Tibial nerve (tissue), 4 donors: ENCODE measurements around the gene TRPV6. TPM values are rescaled to one million over a fixed set of nuclear protein-coding genes. Genes with fewer than 3 reads are reported as not detected.

Experiments
- DNase-seq, 2 donors: peaks; one replicate each; pipeline ENCODE4 v3.0.0-alpha.2; 2019; ENCODE audit warnings: low spot score in 2 of 2
- H3K27ac ChIP-seq, 4 donors: fragments of 200-600 bp; sonication (generic) in 3 of 4; one replicate each; pipeline ENCODE4 v1.5.1; 2017 to 2019; ENCODE audit warnings: mild to moderate bottlenecking in 1 of 4
- H3K27me3 ChIP-seq, 2 donors: fragments of 200-600 bp; sonication (generic) in 1 of 2; one replicate each; pipeline versions ENCODE4 v1.5.1 to v1.6.0; 2017 to 2019
- H3K36me3 ChIP-seq, 3 donors: fragments of 200-600 bp; sonication (generic); one replicate each; pipeline ENCODE4 v1.5.1; 2018 to 2019
- H3K4me1 ChIP-seq, 4 donors: fragments of 200-600 bp; sonication (generic) in 3 of 4; one replicate each; pipeline ENCODE4 v1.5.1; 2017 to 2019
- H3K4me3 ChIP-seq, 4 donors: fragments of 200-600 bp; sonication (generic) in 3 of 4; one replicate each; pipeline ENCODE4 v1.5.1; 2017 to 2019; ENCODE audit warnings: mild to moderate bottlenecking in 1 of 4, moderate library complexity in 1 of 4
- H3K9me3 ChIP-seq, 4 donors: fragments of 200-600 bp; sonication (generic) in 3 of 4; one replicate each; pipeline ENCODE4 v1.5.1; 2017 to 2019
- EP300 ChIP-seq, 2 donors: sonication (generic); formaldehyde crosslinking; IDR thresholded peaks; one replicate each; pipeline ENCODE4 v1.6.1; 2017; ENCODE audit warnings: antibody characterized with exemption in 2 of 2, mild to moderate bottlenecking in 1 of 2
- POLR2A ChIP-seq, 2 donors: fragments of 450-650 bp; IDR thresholded peaks; one replicate each; pipeline ENCODE4 v1.6.1; 2017; ENCODE audit warnings: antibody characterized with exemption in 2 of 2, mild to moderate bottlenecking in 2 of 2, moderate library complexity in 2 of 2
- WGBS, 2 donors: methylation state at CpG; one replicate each; pipeline ENCODE4 v1.1.5; 2018; 5-methylcytosine and 5-hydroxymethylcytosine counted together
- total RNA-seq, 4 donors: library from RNA; depleted of rRNA; stranded (reverse); fragments of >200 nt; gene quantifications; one replicate each; pipeline ENCODE4 v1.1.0, GENCODE V29; 2016
- TF ChIP-seq, protein P1 (sequence below), 5 experiments: fragments of 200-600 bp in 3 of 5; fragments of 450-650 bp in 2 of 5; sonication (generic) in 3 of 5; IDR thresholded peaks; one replicate each; pipeline ENCODE4 v1.5.1; 2016 to 2019; ENCODE audit warnings: antibody characterized with exemption in 5 of 5, mild to moderate bottlenecking in 3 of 5, moderate library complexity in 2 of 5

The TRPV6 gene
- under 1 TPM in 3 of 4 donors, not detected in 1; under 0.01 to 0.78 (median under 0.01) TPM for total RNA-seq

GRCh38 chr7:142885311-142886230 lies at the start of gene TRPV6:
Gene TRPV6 (minus strand): TSS chr7:142885745.
- TF ChIP-seq, protein P1, sequence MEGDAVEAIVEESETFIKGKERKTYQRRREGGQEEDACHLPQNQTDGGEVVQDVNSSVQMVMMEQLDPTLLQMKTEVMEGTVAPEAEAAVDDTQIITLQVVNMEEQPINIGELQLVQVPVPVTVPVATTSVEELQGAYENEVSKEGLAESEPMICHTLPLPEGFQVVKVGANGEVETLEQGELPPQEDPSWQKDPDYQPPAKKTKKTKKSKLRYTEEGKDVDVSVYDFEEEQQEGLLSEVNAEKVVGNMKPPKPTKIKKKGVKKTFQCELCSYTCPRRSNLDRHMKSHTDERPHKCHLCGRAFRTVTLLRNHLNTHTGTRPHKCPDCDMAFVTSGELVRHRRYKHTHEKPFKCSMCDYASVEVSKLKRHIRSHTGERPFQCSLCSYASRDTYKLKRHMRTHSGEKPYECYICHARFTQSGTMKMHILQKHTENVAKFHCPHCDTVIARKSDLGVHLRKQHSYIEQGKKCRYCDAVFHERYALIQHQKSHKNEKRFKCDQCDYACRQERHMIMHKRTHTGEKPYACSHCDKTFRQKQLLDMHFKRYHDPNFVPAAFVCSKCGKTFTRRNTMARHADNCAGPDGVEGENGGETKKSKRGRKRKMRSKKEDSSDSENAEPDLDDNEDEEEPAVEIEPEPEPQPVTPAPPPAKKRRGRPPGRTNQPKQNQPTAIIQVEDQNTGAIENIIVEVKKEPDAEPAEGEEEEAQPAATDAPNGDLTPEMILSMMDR (IDR thresholded peaks at IDR 0.05), result no peak
- H3K4me3 ChIP-seq, result no peak within 1 kb of the TSS
- 66 to 71% methylated on average over 13 of the region's 16 CpGs for WGBS, 2 donors
- H3K4me1 ChIP-seq, result no peaks in the 10 kb centered on the region
- peaks cover 0 to 13% of the 10 kb centered on the region in 2 donors for H3K27me3 ChIP-seq
- H3K27ac ChIP-seq, result no peak within 1 kb of the TSS
- H3K9me3 ChIP-seq, result no peaks in the 10 kb centered on the region
- DNase-seq, result no peak
- no peaks in the 10 kb centered on the region for H3K36me3 ChIP-seq

DNA sequence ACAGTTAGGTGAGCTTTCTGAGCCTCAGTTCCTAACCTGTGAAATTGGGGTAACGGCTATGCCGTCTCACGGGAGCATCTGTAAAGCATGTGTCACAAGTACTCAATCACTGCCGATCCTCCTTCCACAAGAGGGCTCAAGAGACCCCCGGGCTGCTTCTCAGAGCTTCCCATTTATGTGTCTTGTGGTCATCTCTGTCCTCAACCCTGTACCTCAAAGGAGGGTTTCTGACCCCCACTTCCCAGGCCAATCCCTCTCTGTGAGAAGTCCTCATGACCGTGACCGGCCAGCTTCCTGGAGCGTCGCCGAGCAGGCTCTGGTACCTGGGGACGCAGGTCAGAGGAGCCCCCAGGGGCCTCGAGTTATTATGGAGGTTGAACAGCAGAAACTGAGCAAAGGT lies 48.5 kb upstream of the TRPV6 start:
- H3K27ac ChIP-seq, result no peak overlapping the region
- TF ChIP-seq POLR2A (IDR thresholded peaks at IDR 0.05), result no peak
- TF ChIP-seq, protein P1 (IDR thresholded peaks at IDR 0.05), result no peak
- TF ChIP-seq EP300 (IDR thresholded peaks at IDR 0.05), result no peak
- H3K27me3 ChIP-seq, result no peaks in the 10 kb centered on the region
- no peak for DNase-seq
- no peaks in the 10 kb centered on the region for H3K36me3 ChIP-seq
- H3K4me1 ChIP-seq, result no peaks in the 10 kb centered on the region
- 70 to 78% methylated on average over 12 of the region's 12 CpGs for WGBS, 2 donors
- no peaks in the 10 kb centered on the region for H3K9me3 ChIP-seq
- H3K4me3 ChIP-seq, result no peak overlapping the region

GRCh38 chr7:142933624-142934023 lies 48.1 kb upstream of the TRPV6 start, which contains the start of gene TRPV5:
Gene TRPV5 (minus strand): TSS chr7:142933746. CDS start chr7:142933459, 287 bp downstream.
- Histone ChIP-seq H3K27me3 (no peaks in the 10 kb centered on the region), H3K9me3 (no peaks in the 10 kb centered on the region), H3K27ac (no peak within 1 kb of the TSS), H3K4me3 (no peak within 1 kb of the TSS), H3K4me1 (no peaks in the 10 kb centered on the region), H3K36me3 (no peaks in the 10 kb centered on the region)
- TF ChIP-seq EP300 (IDR thresholded peaks at IDR 0.05), result no peak
- no peak for TF ChIP-seq POLR2A (IDR thresholded peaks at IDR 0.05)
- TF ChIP-seq, protein P1 (IDR thresholded peaks at IDR 0.05), result no peak
- 80 to 85% methylated on average over 4 of the region's 4 CpGs for WGBS, 2 donors
- DNase-seq, result no peak

GRCh38 chr7:142933092-142933475 lies 47.5 kb upstream of the TRPV6 start:
- Histone ChIP-seq H3K36me3 (no peaks in the 10 kb centered on the region), H3K4me1 (no peaks in the 10 kb centered on the region), H3K9me3 (no peaks in the 10 kb centered on the region), H3K4me3 (no peak overlapping the region), H3K27ac (no peak overlapping the region), H3K27me3 (no peaks in the 10 kb centered on the region)
- 85 to 86% methylated on average over 7 of the region's 7 CpGs for WGBS, 2 donors
- DNase-seq, result no peak
- TF ChIP-seq, protein P1 (IDR thresholded peaks at IDR 0.05), result no peak
- TF ChIP-seq EP300 (IDR thresholded peaks at IDR 0.05) (no peak), POLR2A (IDR thresholded peaks at IDR 0.05) (no peak)

GRCh38 chr7:142932386-142933091 lies 47.0 kb upstream of the TRPV6 start:
- TF ChIP-seq, protein P1 (IDR thresholded peaks at IDR 0.05), result no peak
- TF ChIP-seq POLR2A (IDR thresholded peaks at IDR 0.05), result no peak
- no peaks in the 10 kb centered on the region for H3K36me3 ChIP-seq
- WGBS, 2 donors, result 56 to 66% methylated on average over 5 of the region's 5 CpGs

More at GRCh38 chr7:142932386-142933091, 47.0 kb upstream of the TRPV6 start:
- Histone ChIP-seq H3K4me3 (no peak overlapping the region), H3K27me3 (no peaks in the 10 kb centered on the region), H3K4me1 (no peaks in the 10 kb centered on the region), H3K27ac (no peak overlapping the region), H3K9me3 (no peaks in the 10 kb centered on the region)
- DNase-seq, result no peak
